Urothelium cell line (cell line): ENCODE results near the gene LSAMP.
"Not testable (repeated sequence)": the region's sequence is repeated elsewhere in the genome, so short reads cannot be mapped to it uniquely, and the experiment has no call there.

ENCODE experiments used
- DNase-seq: peaks from one replicate; pipeline ENCODE4 v3.0.0; 2011; ENCODE audit warnings: low spot score, mixed read lengths
- FAIRE-seq: peaks from 2 replicates; lab custom pipeline; 2011; peaks lifted over from hg19 to GRCh38; lab: Jason Lieb, UNC

Gene LSAMP

DNA sequence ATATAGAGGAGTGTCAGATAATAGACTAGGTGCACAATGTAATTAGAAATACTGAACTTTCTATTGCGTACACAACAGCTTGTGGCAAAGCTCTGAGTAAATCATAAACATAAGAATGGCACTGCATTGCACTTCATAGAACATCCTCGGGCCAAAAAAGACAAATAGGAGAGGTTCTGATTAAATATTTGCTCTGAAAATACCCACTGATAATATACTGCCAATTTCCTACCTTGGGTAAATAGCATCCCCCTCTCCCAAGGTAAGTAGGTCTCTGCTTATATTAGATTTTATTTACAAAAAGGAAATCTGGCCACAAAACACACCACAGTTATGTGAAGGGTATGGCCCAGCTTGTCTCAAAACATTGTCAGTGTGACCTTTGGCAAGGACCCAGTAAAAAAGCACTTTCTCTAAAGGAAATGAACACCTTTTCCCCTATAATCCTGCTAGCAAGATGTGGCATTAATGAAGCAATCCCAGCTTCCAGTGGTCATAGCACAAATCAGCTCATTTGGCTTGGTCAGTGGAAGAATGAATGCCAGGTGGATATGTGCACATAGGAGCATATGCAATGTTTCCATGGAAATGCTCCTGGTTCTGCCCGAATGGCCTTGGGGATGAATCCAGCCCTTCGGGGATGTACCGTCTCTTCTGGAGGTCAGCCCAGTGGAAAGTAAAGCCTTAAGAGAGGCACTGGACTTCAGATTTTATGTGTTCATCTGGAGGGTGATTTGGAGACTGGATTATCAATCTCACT is 315.9 kb downstream of the LSAMP start:
- FAIRE-seq (no peak), DNase-seq (no peak)

- FAIRE-seq (no peak), DNase-seq (no peak)
These were observed 317.8 kb downstream of the LSAMP start for GRCh38 chr3:116127464-116127863.

GRCh38 chr3:116124166-116124565 is 321.1 kb downstream of the LSAMP start:
- no peak for DNase-seq
- FAIRE-seq: no peak

DNA sequence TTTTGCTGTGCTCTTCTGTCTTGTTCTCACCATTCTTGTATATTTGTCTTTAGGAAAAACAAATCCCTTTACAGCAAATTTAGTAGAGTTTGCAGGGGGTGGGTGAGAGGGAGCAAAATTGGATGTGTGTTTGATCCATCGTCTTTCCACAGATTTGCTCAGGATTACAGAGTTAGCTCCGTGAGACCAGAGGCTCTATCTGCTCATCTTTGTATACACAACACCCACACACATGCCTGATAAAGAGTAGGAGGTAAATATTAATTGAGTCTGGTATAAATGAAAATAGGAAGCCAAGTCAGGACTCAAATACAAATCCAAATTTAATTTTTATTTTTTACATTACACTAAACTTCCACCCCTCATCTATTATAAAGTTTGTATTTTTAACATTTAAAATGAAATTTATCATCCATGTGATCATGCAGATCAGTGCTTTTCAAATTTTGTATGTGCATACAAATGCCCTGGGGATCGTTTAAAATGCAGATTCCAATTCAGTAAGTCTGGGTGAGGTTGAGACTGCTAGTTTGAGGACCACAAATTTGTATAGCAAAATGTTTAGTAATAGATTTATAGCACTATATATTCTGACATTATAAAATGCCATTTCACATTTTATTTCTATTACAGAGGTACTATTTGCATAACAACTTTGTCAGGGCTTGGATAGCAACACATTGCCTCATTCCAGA is 326.7 kb downstream of the LSAMP start:
- FAIRE-seq: no peak

DNA sequence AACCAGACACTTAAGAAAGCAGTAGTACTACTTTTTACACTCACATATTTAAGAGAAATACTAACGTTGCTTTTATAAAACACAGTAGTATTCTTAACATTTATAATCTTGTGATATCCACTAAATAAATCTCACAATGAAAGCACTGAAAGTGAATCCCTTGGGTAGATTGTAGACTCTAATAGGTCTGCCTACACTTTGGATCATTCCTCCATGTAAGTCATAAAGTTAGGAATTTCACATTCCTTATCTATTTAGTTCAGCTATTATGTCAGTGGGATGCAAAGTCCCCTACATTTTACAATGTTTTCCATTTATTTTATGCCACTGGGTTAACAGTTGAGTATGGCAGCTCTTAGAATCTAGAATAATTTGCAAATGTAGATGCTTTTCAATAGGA is 330.7 kb downstream of the LSAMP start:
- FAIRE-seq: no peak
- DNase-seq: no peak

More for the DNA sequence above, 326.7 kb downstream of the LSAMP start:
- no peak for DNase-seq

DNA sequence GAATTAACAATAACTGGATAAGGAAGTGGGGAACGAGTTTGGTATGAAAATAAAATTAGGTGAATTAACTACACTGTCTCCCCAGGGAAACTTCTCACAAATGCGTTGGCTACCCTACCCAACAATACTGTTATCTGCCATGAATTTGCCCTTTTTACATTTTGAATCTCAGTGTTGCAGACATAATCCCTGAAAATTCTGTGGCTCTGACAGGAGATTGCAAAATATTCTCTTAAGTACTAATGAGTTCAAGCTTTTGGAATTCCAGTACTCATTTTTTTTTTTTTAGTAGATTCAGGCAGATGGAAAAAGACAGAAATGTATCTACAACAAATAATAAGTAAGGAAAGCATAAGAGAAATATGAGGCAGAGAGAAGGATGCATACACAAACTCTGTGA is 332.6 kb downstream of the LSAMP start:
- DNase-seq (no peak), FAIRE-seq (no peak)

DNA sequence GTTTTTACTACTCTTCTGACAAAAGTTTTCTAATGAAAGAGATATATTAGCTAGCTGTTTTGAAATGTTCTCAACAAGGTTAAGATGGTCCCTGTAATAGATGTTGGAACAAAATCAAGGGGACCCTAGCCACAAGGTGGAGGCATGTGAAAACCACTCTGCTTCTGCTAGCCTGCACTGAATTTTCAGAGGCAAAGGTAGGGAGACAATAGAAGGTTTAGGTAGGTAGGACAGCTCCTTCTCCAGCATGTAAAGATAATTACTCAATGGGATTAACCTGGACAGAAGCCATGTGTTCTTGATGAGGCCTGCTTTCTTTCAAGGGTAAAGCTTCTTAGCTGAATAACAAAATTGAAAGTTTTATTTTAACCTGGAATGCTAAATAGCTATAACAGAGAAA is 333.5 kb downstream of the LSAMP start:
- no peak for DNase-seq
- FAIRE-seq: no peak

GRCh38 chr3:116103868-116104530 is 341.3 kb downstream of the LSAMP start:
- no peak for FAIRE-seq
- DNase-seq: no peak

DNA sequence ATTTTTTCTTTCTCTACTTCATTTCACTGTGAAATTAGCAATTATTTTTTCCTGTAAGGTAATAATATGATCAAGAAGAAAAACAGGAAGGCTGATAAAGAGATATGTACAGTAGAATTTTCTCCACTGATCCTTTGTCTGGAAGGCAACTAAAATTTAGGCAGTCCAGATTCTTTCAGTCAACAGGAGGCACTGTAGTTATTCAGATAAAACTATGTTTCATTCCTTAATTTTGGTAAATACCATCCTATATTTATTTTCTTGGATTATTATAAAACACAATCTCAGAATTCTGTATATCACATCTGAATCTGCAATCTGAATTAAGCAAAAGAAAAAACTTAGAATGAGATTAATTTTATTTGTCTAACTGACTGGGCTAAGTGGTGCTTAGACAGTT is 343.2 kb downstream of the LSAMP start:
- FAIRE-seq (no peak), DNase-seq (no peak)

DNA sequence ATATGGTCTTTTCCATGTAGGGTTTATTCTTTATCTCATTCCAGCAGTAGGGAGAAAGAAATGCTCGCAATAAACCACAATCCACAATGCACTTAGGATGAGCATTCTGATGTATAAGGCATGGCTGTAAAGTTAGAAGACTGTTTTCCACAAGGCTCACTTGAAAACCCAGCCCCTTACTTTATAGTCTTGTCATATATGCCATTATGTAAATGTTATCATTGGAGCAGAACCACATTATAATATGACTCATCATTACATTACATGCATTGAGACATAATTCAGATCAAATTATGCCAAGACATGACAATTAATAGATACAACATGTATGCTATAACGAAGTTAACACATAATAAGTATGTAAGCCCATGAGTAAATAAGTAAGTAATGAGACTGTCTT is 348.1 kb downstream of the LSAMP start:
- no peak for DNase-seq
- peak; percentile 17 for FAIRE-seq

DNA sequence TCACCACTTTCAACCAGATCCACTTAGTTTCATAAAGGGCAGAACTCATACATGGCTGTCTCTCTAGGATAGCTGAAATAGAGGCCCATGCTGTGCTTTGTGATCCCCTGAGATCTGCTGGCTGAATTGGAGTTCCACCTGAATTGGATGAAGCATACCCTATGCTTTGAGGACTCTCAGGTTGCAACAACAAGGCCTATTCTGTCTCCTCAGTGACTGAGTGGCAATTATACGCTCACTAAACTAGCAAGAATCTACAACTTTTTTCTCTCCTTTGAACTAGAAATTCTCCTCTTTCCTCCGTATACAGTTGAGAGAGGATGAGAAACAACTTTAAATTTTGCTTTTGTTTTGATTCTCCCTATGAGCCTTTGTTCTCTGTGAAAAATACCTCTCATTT is 348.7 kb downstream of the LSAMP start:
- FAIRE-seq (no peak), DNase-seq (no peak)

DNA sequence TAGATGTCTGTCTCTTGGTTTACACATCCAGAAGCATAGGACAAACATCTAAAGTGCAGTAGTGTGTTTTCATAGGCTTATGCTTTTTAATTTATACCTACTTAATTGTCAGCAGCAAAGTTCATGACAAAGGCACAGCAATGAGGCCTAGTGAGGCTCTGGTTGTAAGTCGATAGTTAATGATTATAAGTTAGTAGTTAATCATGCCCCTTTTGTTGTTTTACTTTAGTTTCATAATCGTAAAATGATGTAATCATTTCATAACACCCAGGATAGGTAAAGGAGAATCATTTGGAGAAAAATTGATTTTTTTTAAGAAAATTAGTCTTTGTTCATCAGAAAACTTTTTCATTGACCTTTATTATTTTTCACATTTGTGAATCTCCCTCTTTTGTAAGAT is 351.9 kb downstream of the LSAMP start:
- FAIRE-seq (peak; percentile 35), DNase-seq (no peak)

DNA sequence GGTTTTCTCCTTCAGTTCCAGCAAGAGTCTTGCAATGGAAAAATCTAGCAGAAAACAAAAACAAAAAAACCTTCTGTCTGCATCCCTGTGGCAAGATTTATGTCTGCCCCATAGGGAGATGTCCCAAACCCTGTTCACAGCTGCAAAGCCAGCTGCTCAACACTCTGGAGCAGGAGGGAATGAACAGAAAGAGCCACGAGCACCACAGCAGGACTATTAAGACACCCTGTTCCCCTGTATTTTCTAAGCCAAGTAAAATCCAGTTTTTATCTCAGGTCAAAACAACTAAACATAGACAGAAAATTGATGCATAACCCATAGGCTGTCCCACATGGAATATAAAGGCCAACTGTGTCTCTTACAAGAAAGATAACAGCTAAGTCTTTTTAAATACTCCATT is 357.9 kb downstream of the LSAMP start:
- DNase-seq: no peak

GRCh38 chr3:116084999-116085791 is 360.1 kb downstream of the LSAMP start:
- FAIRE-seq: no peak

More for the DNA sequence above, 357.9 kb downstream of the LSAMP start:
- FAIRE-seq: no peak

DNA sequence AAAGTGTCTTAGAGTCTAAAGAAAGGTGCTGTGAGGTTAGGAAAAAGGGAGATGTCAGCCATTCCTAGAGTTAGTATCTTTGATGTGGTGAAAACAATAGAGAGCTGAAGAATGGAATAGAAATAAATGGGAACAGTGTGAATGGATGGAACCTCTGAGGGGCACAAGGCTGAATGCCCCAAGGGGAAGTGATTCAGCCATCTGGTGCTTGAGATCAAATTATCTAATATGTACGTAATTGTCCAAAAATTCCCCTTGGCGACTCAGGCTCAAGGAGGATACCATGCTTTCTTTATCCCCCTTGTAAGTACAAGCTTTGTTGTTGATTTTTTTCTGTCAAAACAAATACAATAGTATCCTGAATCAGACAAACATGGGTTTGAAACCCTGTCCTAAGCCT is 361.6 kb downstream of the LSAMP start:
- FAIRE-seq: no peak

More at GRCh38 chr3:116084999-116085791, 360.1 kb downstream of the LSAMP start:
- no peak for DNase-seq

GRCh38 chr3:116078561-116078960 is 366.7 kb downstream of the LSAMP start:
- DNase-seq (no peak), FAIRE-seq (no peak)

More for the DNA sequence above, 361.6 kb downstream of the LSAMP start:
- DNase-seq: peak; percentile 7

DNA sequence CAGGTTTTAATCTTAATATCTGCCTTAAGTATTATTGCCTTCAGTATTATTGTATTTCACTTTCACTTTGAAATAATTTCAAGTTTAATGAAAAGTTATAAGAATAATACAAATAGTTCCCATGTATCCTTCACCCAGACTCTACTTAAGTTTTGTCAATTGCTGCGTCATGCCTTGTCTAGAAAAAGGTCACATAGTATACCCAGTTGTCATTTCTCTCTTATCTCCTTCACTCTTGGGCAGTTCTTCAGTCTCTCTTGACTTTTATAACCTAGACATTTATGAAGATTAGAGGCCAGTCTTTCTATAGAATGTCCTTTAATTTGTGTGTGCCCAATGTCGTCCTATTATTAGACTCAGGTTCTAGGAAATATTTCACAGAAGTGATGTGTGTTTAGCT is 367.7 kb downstream of the LSAMP start:
- DNase-seq (no peak), FAIRE-seq (no peak)

- no peak for FAIRE-seq
These were observed 368.2 kb downstream of the LSAMP start for GRCh38 chr3:116077059-116077458.

DNA sequence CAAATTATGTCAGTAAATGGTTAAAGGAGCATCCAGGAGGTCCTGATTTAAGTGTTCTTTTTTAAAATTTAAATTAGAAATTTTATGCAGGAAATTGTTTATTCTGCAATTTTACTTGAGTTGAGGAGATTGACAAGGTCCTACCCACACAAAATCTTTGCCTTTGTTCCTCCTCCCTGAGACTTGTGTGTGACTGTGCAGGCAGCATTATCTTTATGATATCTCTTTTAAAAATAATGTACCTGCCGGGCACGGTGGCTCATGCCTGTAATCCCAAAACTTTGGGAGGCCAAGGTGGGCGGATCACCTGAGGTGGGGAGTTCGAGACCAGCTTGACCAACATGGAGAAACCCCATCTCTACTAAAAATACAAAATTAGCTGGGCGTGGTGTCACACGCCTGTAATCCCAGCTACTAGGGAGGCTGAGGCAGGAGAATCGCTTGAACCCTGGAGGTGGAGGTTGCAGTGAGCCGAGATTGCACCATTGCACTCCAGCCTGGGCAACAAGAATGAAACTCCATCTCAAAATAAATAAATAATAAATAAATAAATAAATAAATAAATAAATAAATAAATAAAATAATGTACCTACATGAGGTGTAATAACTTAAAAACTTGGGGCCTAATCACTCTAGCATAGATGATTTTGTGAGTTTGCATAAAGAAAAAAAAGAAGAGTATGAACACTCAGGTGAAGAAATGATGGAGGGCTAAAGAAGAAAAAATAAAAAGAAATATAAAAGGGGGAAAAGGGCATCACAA is 374.6 kb downstream of the LSAMP start:
- DNase-seq, FAIRE-seq: not testable (repeated sequence)

More at GRCh38 chr3:116077059-116077458, 368.2 kb downstream of the LSAMP start:
- DNase-seq: no peak

GRCh38 chr3:116070061-116070460 is 375.2 kb downstream of the LSAMP start:
- FAIRE-seq: no peak

More at GRCh38 chr3:116070061-116070460, 375.2 kb downstream of the LSAMP start:
- no peak for DNase-seq
